LNCAP (cell line): ENCODE results near the gene RPL31.

Source experiments
- TF ChIP-seq, protein P1 (sequence below): fragments of 450-650 bp; IDR thresholded peaks from 2 replicates; pipeline ENCODE4 v1.5.1; 2017; ENCODE audit warnings: mild to moderate bottlenecking

The RPL31 gene

DNA sequence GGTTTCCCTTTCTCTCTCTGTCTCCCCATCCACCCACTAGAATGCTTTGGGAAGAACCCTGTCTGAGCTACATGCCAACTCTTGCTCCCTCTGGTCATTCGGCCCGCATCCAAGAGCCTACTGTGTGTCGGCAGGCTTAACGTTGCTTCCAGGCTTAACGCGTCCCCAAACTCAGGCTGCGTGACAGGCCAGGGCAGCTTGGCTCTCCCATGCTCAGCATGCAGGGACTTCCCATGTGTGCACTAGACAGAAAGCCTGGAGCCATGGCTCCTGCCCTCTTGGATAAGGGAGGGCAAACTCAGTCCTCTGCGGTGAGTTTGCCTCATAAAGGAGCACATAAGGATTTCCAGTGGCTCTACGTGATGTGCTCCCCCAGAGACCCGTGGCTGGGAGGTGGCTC lies 43.2 kb downstream of the RPL31 start:
- TF ChIP-seq, protein P1, sequence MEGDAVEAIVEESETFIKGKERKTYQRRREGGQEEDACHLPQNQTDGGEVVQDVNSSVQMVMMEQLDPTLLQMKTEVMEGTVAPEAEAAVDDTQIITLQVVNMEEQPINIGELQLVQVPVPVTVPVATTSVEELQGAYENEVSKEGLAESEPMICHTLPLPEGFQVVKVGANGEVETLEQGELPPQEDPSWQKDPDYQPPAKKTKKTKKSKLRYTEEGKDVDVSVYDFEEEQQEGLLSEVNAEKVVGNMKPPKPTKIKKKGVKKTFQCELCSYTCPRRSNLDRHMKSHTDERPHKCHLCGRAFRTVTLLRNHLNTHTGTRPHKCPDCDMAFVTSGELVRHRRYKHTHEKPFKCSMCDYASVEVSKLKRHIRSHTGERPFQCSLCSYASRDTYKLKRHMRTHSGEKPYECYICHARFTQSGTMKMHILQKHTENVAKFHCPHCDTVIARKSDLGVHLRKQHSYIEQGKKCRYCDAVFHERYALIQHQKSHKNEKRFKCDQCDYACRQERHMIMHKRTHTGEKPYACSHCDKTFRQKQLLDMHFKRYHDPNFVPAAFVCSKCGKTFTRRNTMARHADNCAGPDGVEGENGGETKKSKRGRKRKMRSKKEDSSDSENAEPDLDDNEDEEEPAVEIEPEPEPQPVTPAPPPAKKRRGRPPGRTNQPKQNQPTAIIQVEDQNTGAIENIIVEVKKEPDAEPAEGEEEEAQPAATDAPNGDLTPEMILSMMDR, result no peak

DNA sequence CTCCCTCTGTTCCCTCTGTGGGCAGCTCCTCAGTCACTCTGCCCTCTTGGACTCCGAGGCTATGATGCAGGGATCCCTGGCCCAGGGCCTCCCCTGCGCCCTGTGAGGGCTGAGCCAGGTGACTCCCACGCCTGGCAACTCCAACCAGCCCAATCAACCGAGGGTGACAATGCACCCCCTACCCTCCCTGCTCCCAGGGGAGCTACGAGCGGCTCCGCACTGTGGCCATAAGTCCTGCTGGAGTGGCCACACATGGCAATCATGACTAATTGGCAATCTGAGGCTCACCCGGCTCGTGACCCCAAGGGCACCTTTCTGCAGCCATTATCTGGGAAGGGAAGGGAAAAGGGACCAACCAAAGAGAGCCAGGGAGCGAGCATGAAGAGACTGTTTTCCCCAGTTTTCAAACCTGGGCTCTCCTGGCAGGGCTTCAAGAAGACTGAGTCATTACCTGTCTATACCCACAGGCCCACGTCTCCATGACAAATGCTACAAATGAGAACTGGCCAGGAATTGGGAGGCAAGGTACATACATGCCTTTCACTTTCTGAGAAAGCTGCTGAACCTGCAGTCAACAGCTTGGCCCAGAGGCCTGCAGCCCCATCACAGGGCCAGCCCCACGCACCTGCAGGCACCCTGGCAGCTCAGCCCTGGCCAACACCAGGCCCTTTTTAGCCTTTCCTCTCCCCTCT lies 45.1 kb downstream of the RPL31 start:
- TF ChIP-seq, protein P1, result no peak

DNA sequence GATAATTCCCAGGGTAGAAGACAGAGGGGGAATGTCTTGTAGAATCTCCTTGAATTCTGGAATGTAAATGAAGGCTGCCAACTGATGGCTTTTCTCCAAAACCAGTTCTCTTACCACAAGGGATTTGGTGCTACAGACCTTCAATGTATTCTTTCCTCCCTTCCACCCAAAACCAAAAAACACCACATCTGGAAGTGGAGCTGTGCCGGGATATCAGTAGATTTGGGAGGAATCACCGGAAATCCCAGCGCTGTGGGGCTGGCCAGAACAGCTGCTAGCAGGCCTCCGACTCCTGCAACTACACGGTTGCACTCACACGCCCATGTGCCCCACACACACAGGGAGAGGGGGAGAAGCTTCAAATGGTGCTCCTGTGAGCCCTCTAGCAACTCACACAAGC lies 45.7 kb downstream of the RPL31 start:
- TF ChIP-seq, protein P1, result no peak

DNA sequence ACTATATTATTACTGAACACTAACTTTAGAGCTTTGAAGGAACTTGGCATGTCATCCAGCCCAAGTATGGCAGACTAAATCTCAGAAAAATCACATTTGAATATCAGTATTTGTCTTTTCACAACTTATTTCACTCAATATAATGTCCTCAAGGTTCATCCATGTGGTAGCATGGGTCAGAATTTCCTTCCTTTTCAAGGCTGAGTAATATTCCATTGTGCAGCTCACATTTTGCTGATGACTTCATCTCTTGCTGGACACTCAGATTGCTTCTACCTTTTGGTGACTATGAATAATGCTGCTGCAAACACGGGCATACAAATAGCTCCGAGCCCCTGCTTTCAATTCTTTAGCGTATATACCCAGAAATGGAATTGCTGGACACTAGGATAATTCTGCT lies 46.7 kb downstream of the RPL31 start:
- TF ChIP-seq, protein P1, result no peak

DNA sequence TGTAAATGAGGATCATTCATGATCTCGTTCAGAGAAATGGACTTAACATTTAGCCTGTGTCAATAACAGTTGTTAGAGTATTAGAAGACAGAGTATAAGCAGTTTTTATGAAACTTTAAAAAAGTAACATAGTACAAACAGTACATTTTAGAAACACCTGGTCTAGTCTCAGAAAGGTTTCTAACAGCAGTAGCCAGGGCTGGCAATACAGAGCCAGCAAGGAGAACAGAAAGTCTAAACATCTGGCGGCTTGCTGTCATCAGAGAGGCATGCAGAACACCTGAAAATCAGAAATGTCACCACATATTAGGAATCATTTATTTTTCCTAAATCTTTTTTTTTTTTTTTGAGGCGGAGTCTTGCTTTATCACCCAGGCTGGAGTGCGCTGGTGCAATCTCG lies 50.1 kb downstream of the RPL31 start:
- TF ChIP-seq, protein P1, result no peak

DNA sequence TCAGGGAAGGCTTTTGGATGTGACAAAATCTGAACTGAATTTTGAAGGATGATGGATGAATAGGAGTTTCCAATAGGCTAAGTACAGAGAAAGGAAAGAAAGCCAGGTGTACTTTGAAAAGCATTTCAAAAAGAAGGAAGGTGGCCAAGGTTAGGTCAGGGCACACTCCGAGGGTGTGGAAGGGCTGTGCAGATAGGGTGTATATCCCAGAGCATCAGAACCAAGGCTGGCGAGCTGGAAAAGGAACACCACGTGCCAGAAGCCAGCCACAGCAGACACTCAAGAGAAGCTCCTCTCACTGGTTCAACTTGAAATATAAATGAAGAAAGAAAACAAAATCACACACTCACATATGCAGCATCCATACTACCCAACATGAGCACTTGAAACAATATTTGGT lies 51.0 kb downstream of the RPL31 start:
- TF ChIP-seq, protein P1, result no peak
